Thyroid gland (tissue), 4 donors: ENCODE results near the gene ELL2. TPM values are rescaled to one million over a fixed set of nuclear protein-coding genes. Genes with fewer than 3 reads are reported as not detected.

Experiments used
- DNase-seq, 2 donors: peaks; one replicate each; pipeline ENCODE4 v3.0.0-alpha.2; 2019
- H3K27ac ChIP-seq, 3 donors: fragments of 200-600 bp; sonication (generic); 1 replicate in 2 of 3; 2 replicates in 1 of 3; pipeline ENCODE4 v1.5.1; 2016 to 2019; ENCODE audit warnings: mild to moderate bottlenecking in 1 of 3, moderate library complexity in 1 of 3
- H3K27me3 ChIP-seq: fragments of 200-600 bp; sonication (generic); one replicate; pipeline ENCODE4 v1.5.1; 2019
- H3K36me3 ChIP-seq, 2 donors: fragments of 200-600 bp; sonication (generic); one replicate each; pipeline ENCODE4 v1.5.1; 2016 to 2019
- H3K4me1 ChIP-seq, 2 donors: fragments of 200-600 bp; sonication (generic); one replicate each; pipeline ENCODE4 v1.5.1; 2017 to 2019
- H3K4me3 ChIP-seq, 3 donors: fragments of 200-600 bp; sonication (generic); replicated peaks in 1 of 3; 1 replicate in 2 of 3; 2 replicates in 1 of 3; pipeline ENCODE4 v1.5.1; 2016; ENCODE audit warnings: mild to moderate bottlenecking in 1 of 3
- H3K9me3 ChIP-seq: fragments of 200-600 bp; sonication (generic); one replicate; pipeline ENCODE4 v1.5.1; 2017
- CTCF ChIP-seq, 6 experiments: fragments of 200-600 bp in 3 of 6; fragments of 450-650 bp in 3 of 6; sonication (generic) in 3 of 6; IDR thresholded peaks; one replicate each; pipeline ENCODE4 v1.5.1; 2016 to 2019; ENCODE audit warnings: antibody characterized with exemption in 6 of 6, mild to moderate bottlenecking in 2 of 6, inconsistent platforms in 1 of 6, moderate library complexity in 1 of 6
- POLR2A ChIP-seq, 2 donors: fragments of 450-650 bp; IDR thresholded peaks; one replicate each; pipeline ENCODE4 v1.6.1; 2017; ENCODE audit warnings: antibody characterized with exemption in 2 of 2, mild to moderate bottlenecking in 2 of 2, moderate library complexity in 1 of 2
- WGBS, 2 donors: methylation state at CpG; one replicate each; pipeline ENCODE4 v1.1.5; 2017; 5-methylcytosine and 5-hydroxymethylcytosine counted together
- intact Hi-C: fragments of 100-400 bp; cut with DNase I; formaldehyde crosslinking; loops from one replicate; pipeline ENCODE4 v1.15.1; 2023
- total RNA-seq, 4 donors: library from RNA; depleted of rRNA; stranded (reverse); fragments of >200 nt; gene quantifications; one replicate each; pipeline ENCODE4 v1.2.3, GENCODE V29; 2016

Gene ELL2
- total RNA-seq, 4 donors from 2014 or later: 56.1 to 80.2 (median 69.6) TPM

- Histone ChIP-seq H3K36me3 (no peaks in the 10 kb centered on the region), H3K27me3 (no peaks in the 10 kb centered on the region), H3K27ac (no peak overlapping the region), H3K9me3 (no peaks in the 10 kb centered on the region), H3K4me3 (no peak overlapping the region), H3K4me1 (peaks cover 6 to 36% of the 10 kb centered on the region in 2 donors)
- WGBS, 2 donors: 90 to 93% methylated on average over 1 of the region's 1 CpG
- TF ChIP-seq CTCF (IDR thresholded peaks at IDR 0.05) (no peak), POLR2A (IDR thresholded peaks at IDR 0.05) (no peak)
- no peak for DNase-seq
- intact Hi-C loops: no loop called here
Measured at GRCh38 chr5:95864456-95864855, 97.2 kb downstream of the ELL2 start.

- no peak for TF ChIP-seq CTCF (IDR thresholded peaks at IDR 0.05)
- peak in 1 of 2 donors; percentile 9 for TF ChIP-seq POLR2A (IDR thresholded peaks at IDR 0.05)
- H3K4me1 ChIP-seq: peaks cover 6 to 47% of the 10 kb centered on the region in 2 donors
- H3K9me3 ChIP-seq: no peaks in the 10 kb centered on the region
- intact Hi-C loops: no loop called here
- 74 to 81% methylated on average over 4 of the region's 4 CpGs for WGBS, 2 donors
- no peaks in the 10 kb centered on the region for H3K36me3 ChIP-seq
- DNase-seq: no peak
- H3K4me3 ChIP-seq: no peak overlapping the region
- no peaks in the 10 kb centered on the region for H3K27me3 ChIP-seq
- peak overlapping the region in 2 of 3 donors; percentile 14 to 28 for H3K27ac ChIP-seq
Measured at GRCh38 chr5:95863383-95863757, 98.3 kb downstream of the ELL2 start.

- WGBS, 2 donors: 58 to 67% methylated on average over 8 of the region's 8 CpGs
- Histone ChIP-seq H3K4me1 (peaks cover 6 to 52% of the 10 kb centered on the region in 2 donors), H3K27ac (peak overlapping the region; percentile 14 to 30 (median 28)), H3K36me3 (no peaks in the 10 kb centered on the region), H3K27me3 (no peaks in the 10 kb centered on the region), H3K9me3 (no peaks in the 10 kb centered on the region), H3K4me3 (no peak overlapping the region)
- intact Hi-C loops: no loop called here
- TF ChIP-seq CTCF (IDR thresholded peaks at IDR 0.05): no peak
- TF ChIP-seq POLR2A (IDR thresholded peaks at IDR 0.05): no peak
- no peak for DNase-seq
Measured at GRCh38 chr5:95862671-95863382, 98.8 kb downstream of the ELL2 start.

GRCh38 chr5:95861864-95862561 is 99.6 kb downstream of the ELL2 start:
- Histone ChIP-seq H3K27ac (peak overlapping the region; percentile 27 to 53 (median 47)), H3K36me3 (no peaks in the 10 kb centered on the region), H3K4me1 (peaks cover 6 to 60% of the 10 kb centered on the region in 2 donors), H3K4me3 (no peak overlapping the region), H3K27me3 (no peaks in the 10 kb centered on the region), H3K9me3 (no peaks in the 10 kb centered on the region)
- no peak for DNase-seq
- 80 to 84% methylated on average over 8 of the region's 8 CpGs for WGBS, 2 donors
- intact Hi-C loops: no loop called here
- TF ChIP-seq POLR2A (IDR thresholded peaks at IDR 0.05) (no peak), CTCF (IDR thresholded peaks at IDR 0.05) (no peak)
